Trophoblast cell (in vitro differentiated cells and primary cell): ENCODE results near the gene MLYCD.

Source experiments
- DNase-seq, 2 donors: peaks; one replicate each; pipeline ENCODE4 v3.0.0-alpha.2; 2016
- H2AFZ ChIP-seq: 2 replicates; pipeline ENCODE4 v1.6.1; 2013; ENCODE audit warnings: low read length, moderate library complexity, mild to moderate bottlenecking; ENCODE audit not compliant: insufficient read depth, poor library complexity
- H2AK5ac ChIP-seq: 2 replicates; pipeline ENCODE4 v1.6.1; 2013; ENCODE audit warnings: mild to moderate bottlenecking, low read length
- H2BK120ac ChIP-seq: 2 replicates; pipeline ENCODE4 v1.6.1; 2013; ENCODE audit warnings: low read length, mild to moderate bottlenecking, moderate library complexity; ENCODE audit not compliant: insufficient read depth, poor library complexity
- H2BK12ac ChIP-seq: 2 replicates; pipeline ENCODE4 v1.6.1; 2013; ENCODE audit warnings: mild to moderate bottlenecking, low read length, moderate library complexity
- H2BK5ac ChIP-seq: 2 replicates; pipeline ENCODE4 v1.6.1; 2013; ENCODE audit warnings: low read length, low read depth, moderate library complexity, mild to moderate bottlenecking; ENCODE audit not compliant: poor library complexity
- H3K14ac ChIP-seq: 2 replicates; pipeline ENCODE4 v1.6.1; 2013; ENCODE audit warnings: mild to moderate bottlenecking, low read length
- H3K18ac ChIP-seq: 2 replicates; pipeline ENCODE4 v1.6.1; 2013; ENCODE audit warnings: mild to moderate bottlenecking, low read length
- H3K23ac ChIP-seq: 2 replicates; pipeline ENCODE4 v1.6.1; 2013; ENCODE audit warnings: low read length
- H3K27ac ChIP-seq: 2 replicates; pipeline ENCODE4 v1.5.1; 2013; ENCODE audit warnings: low read depth, mild to moderate bottlenecking, inconsistent platforms, low read length, moderate library complexity
- H3K27me3 ChIP-seq: 2 replicates; pipeline ENCODE4 v1.6.1; 2013; ENCODE audit warnings: inconsistent platforms, mild to moderate bottlenecking, low read length, moderate library complexity; ENCODE audit not compliant: insufficient read depth
- H3K36me3 ChIP-seq, 2 experiments: 1 replicate in 1 of 2; 2 replicates in 1 of 2; pipeline ENCODE4 v1.6.1; 2013; ENCODE audit warnings: low read length in 2 of 2, mild to moderate bottlenecking in 2 of 2, moderate library complexity in 1 of 2; ENCODE audit not compliant: insufficient read depth in 2 of 2, control insufficient read depth in 1 of 2
- H3K4ac ChIP-seq: 2 replicates; pipeline ENCODE4 v1.6.1; 2013; ENCODE audit warnings: low read depth, mild to moderate bottlenecking, low read length, moderate library complexity
- H3K4me1 ChIP-seq, 2 experiments: 1 replicate in 1 of 2; 2 replicates in 1 of 2; pipeline ENCODE4 v1.6.1; 2013; ENCODE audit warnings: low read length in 2 of 2, mild to moderate bottlenecking in 2 of 2, moderate library complexity in 1 of 2; ENCODE audit not compliant: insufficient read depth in 2 of 2, control insufficient read depth in 1 of 2
- H3K4me2 ChIP-seq: 2 replicates; pipeline ENCODE4 v1.6.1; 2013; ENCODE audit warnings: inconsistent platforms, mild to moderate bottlenecking, low read length, moderate library complexity
- H3K4me3 ChIP-seq: 2 replicates; pipeline ENCODE4 v1.5.1; 2013; ENCODE audit warnings: mild to moderate bottlenecking, low read depth, low read length, inconsistent platforms
- H3K79me1 ChIP-seq: one replicate; pipeline ENCODE4 v1.6.1; 2013; ENCODE audit warnings: low read length
- H3K79me2 ChIP-seq: 2 replicates; pipeline ENCODE4 v1.6.1; 2013; ENCODE audit warnings: low read length, mild to moderate bottlenecking; ENCODE audit not compliant: control insufficient read depth, insufficient read depth, poor library complexity
- H3K9ac ChIP-seq: 2 replicates; pipeline ENCODE4 v1.6.1; 2013; ENCODE audit warnings: mild to moderate bottlenecking, low read length
- H3K9me3 ChIP-seq: 2 replicates; pipeline ENCODE4 v1.6.1; 2013; ENCODE audit warnings: low read depth, mild to moderate bottlenecking, control low read depth, inconsistent platforms, low read length; ENCODE audit not compliant: insufficient read depth
- H4K12ac ChIP-seq: 2 replicates; pipeline ENCODE4 v1.6.1; 2013; ENCODE audit warnings: low read depth, mild to moderate bottlenecking, low read length, moderate library complexity
- H4K8ac ChIP-seq: 2 replicates; pipeline ENCODE4 v1.6.1; 2013; ENCODE audit warnings: low read depth, mild to moderate bottlenecking, low read length, moderate library complexity
- H4K91ac ChIP-seq: one replicate; pipeline ENCODE4 v1.6.1; 2013; ENCODE audit warnings: low read depth, mild to moderate bottlenecking, low read length, moderate library complexity
- WGBS: extraction: QIAGEN DNeasy Blood & Tissue Kit; methylation state at CpG from one replicate; pipeline ENCODE4 v1.1.7; 2013; ENCODE audit warnings: missing lambda C conversion rate; ENCODE audit not compliant: insufficient read length, insufficient coverage; ENCODE audit errors: extremely low coverage; 5-methylcytosine and 5-hydroxymethylcytosine counted together

The MLYCD gene

GRCh38 chr16:83969771-83970429 lies 71.0 kb downstream of the MLYCD start:
- Histone ChIP-seq H3K9ac (no peak overlapping the region), H3K14ac (no peak overlapping the region), H4K12ac (no peak overlapping the region), H3K23ac (no peak overlapping the region), H3K4me3 (no peak overlapping the region), H2BK12ac (no peak overlapping the region), H3K27ac (no peak overlapping the region), H4K8ac (no peak overlapping the region), H2AK5ac (no peak overlapping the region), H2AFZ (no peak overlapping the region), H2BK5ac (no peak overlapping the region), H3K4me1 (no peaks in the 10 kb centered on the region), H3K27me3 (peaks cover 14% of the 10 kb centered on the region), H3K4ac (no peak overlapping the region), H3K9me3 (peaks cover 3% of the 10 kb centered on the region), H3K36me3 (no peaks in the 10 kb centered on the region), H3K79me2 (no peaks in the 10 kb centered on the region), H3K18ac (no peak overlapping the region), H3K79me1 (no peaks in the 10 kb centered on the region), H3K4me2 (no peak overlapping the region), H4K91ac (no peak overlapping the region), H2BK120ac (no peak overlapping the region)
- WGBS: no CpG with 5 or more reads among the region's 18 CpGs
- no peak for DNase-seq

GRCh38 chr16:83970430-83970815 lies 71.5 kb downstream of the MLYCD start:
- no peaks in the 10 kb centered on the region for H3K4me1 ChIP-seq
- H3K4me3 ChIP-seq: no peak overlapping the region
- H2BK120ac ChIP-seq: no peak overlapping the region
- H3K18ac ChIP-seq: no peak overlapping the region
- no peaks in the 10 kb centered on the region for H3K79me2 ChIP-seq
- H2BK12ac ChIP-seq: no peak overlapping the region
- no peak overlapping the region for H3K9ac ChIP-seq
- no peak overlapping the region for H4K8ac ChIP-seq
- H4K91ac ChIP-seq: no peak overlapping the region
- peaks cover 14% of the 10 kb centered on the region for H3K27me3 ChIP-seq
- H3K9me3 ChIP-seq: peaks cover 3% of the 10 kb centered on the region
- H3K4me2 ChIP-seq: no peak overlapping the region
- H4K12ac ChIP-seq: no peak overlapping the region
- H2AK5ac ChIP-seq: no peak overlapping the region
- H3K14ac ChIP-seq: no peak overlapping the region
- H3K27ac ChIP-seq: no peak overlapping the region
- no peak overlapping the region for H3K4ac ChIP-seq
- H2AFZ ChIP-seq: no peak overlapping the region
- H3K79me1 ChIP-seq: no peaks in the 10 kb centered on the region
- DNase-seq: no peak
- no CpG with 5 or more reads among the region's 6 CpGs for WGBS
- H3K36me3 ChIP-seq: no peaks in the 10 kb centered on the region
- H3K23ac ChIP-seq: no peak overlapping the region
- H2BK5ac ChIP-seq: no peak overlapping the region

GRCh38 chr16:83971165-83972130 lies 72.5 kb downstream of the MLYCD start:
- Histone ChIP-seq H3K79me1 (no peaks in the 10 kb centered on the region), H4K8ac (no peak overlapping the region), H3K4me2 (no peak overlapping the region), H2BK12ac (no peak overlapping the region), H4K12ac (no peak overlapping the region), H3K4ac (no peak overlapping the region), H2BK120ac (no peak overlapping the region), H3K36me3 (no peaks in the 10 kb centered on the region), H3K9me3 (peaks cover 4% of the 10 kb centered on the region), H2AK5ac (no peak overlapping the region), H3K23ac (no peak overlapping the region), H3K27me3 (peaks cover 14% of the 10 kb centered on the region), H3K4me3 (no peak overlapping the region), H3K14ac (no peak overlapping the region), H3K4me1 (no peaks in the 10 kb centered on the region), H3K79me2 (no peaks in the 10 kb centered on the region), H3K27ac (no peak overlapping the region), H3K9ac (no peak overlapping the region), H2BK5ac (no peak overlapping the region), H2AFZ (no peak overlapping the region), H3K18ac (no peak overlapping the region), H4K91ac (no peak overlapping the region)
- no CpG with 5 or more reads among the region's 27 CpGs for WGBS
- no peak for DNase-seq

GRCh38 chr16:83972256-83973008 lies 73.5 kb downstream of the MLYCD start:
- Histone ChIP-seq H3K4me3 (no peak overlapping the region), H3K4ac (no peak overlapping the region), H3K14ac (no peak overlapping the region), H3K4me1 (no peaks in the 10 kb centered on the region), H3K79me1 (no peaks in the 10 kb centered on the region), H3K79me2 (no peaks in the 10 kb centered on the region), H2AFZ (no peak overlapping the region), H2BK5ac (no peak overlapping the region), H3K4me2 (no peak overlapping the region), H2AK5ac (no peak overlapping the region), H3K27ac (no peak overlapping the region), H3K36me3 (no peaks in the 10 kb centered on the region), H3K23ac (no peak overlapping the region), H3K9ac (no peak overlapping the region), H4K91ac (no peak overlapping the region), H3K18ac (no peak overlapping the region), H4K12ac (no peak overlapping the region), H4K8ac (no peak overlapping the region), H3K9me3 (peaks cover 7% of the 10 kb centered on the region), H2BK120ac (no peak overlapping the region), H3K27me3 (peaks cover 14% of the 10 kb centered on the region), H2BK12ac (no peak overlapping the region)
- DNase-seq: no peak
- WGBS: no CpG with 5 or more reads among the region's 19 CpGs
